DND-41 (cell line): Measurements from ENCODE around the gene MYLIP.

Experiments
- ATAC-seq: fragments of 200-7000 bp; cut with Tn5 transposase; 3 replicates; pipeline ENCODE4 v1.9.1; 2021; ENCODE audit warnings: low read depth; ENCODE audit not compliant: insufficient read depth
- DNase-seq: peaks from one replicate; pipeline ENCODE4 v3.0.0-alpha.2; 2020
- H2AFZ ChIP-seq: 2 replicates; pipeline ENCODE4 v1.6.0; 2012; ENCODE audit warnings: low read depth, low read length
- H3K27ac ChIP-seq: 2 replicates; pipeline ENCODE4 v1.5.1; 2012; ENCODE audit warnings: low read length, inconsistent platforms
- H3K27me3 ChIP-seq: fragments of 200-600 bp; sonication (generic); 2 replicates; pipeline ENCODE4 v1.6.0; 2012; ENCODE audit warnings: low read length, mild to moderate bottlenecking, inconsistent platforms; ENCODE audit not compliant: insufficient read depth, poor library complexity
- H3K36me3 ChIP-seq: 2 replicates; pipeline ENCODE4 v1.5.1; 2012; ENCODE audit warnings: low read length, inconsistent platforms; ENCODE audit not compliant: insufficient read depth
- H3K4me1 ChIP-seq: 2 replicates; pipeline ENCODE4 v1.5.1; 2012; ENCODE audit warnings: mild to moderate bottlenecking, low read length; ENCODE audit not compliant: insufficient read depth
- H3K4me2 ChIP-seq: 2 replicates; pipeline ENCODE4 v1.6.0; 2012; ENCODE audit warnings: mild to moderate bottlenecking, moderate library complexity, low read length, inconsistent platforms; ENCODE audit not compliant: insufficient read depth
- H3K4me3 ChIP-seq, 2 experiments: fragments of 200-600 bp in 1 of 2; shearing (Covaris generic) in 1 of 2; 2 replicates each; pipeline ENCODE4 v1.5.1; 2012 to 2016; ENCODE audit warnings: inconsistent platforms in 2 of 2, low read length in 2 of 2, mild to moderate bottlenecking in 2 of 2, low read depth in 1 of 2, moderate library complexity in 1 of 2
- H3K79me2 ChIP-seq: 2 replicates; pipeline ENCODE4 v1.6.0; 2012; ENCODE audit warnings: low read length, inconsistent platforms; ENCODE audit not compliant: insufficient read depth
- H3K9ac ChIP-seq: 2 replicates; pipeline ENCODE4 v1.6.0; 2012; ENCODE audit warnings: low read depth, mild to moderate bottlenecking, inconsistent platforms, low read length, moderate library complexity
- H3K9me3 ChIP-seq: 2 replicates; pipeline ENCODE4 v1.5.1; 2012; ENCODE audit warnings: low read length, moderate library complexity, mild to moderate bottlenecking, inconsistent platforms; ENCODE audit not compliant: insufficient read depth, severe bottlenecking
- H4K20me1 ChIP-seq: 2 replicates; pipeline ENCODE4 v1.6.0; 2012; ENCODE audit warnings: low read length; ENCODE audit not compliant: insufficient read depth
- CTCF ChIP-seq: IDR thresholded peaks from 2 replicates; pipeline ENCODE4 v1.5.1; 2012; ENCODE audit warnings: borderline replicate concordance, low read length, moderate library complexity, mild to moderate bottlenecking; ENCODE audit not compliant: poor library complexity, severe bottlenecking; ENCODE audit errors: extremely low read depth
- EZH2 ChIP-seq: IDR thresholded peaks from 3 replicates; pipeline ENCODE4 v1.6.1; 2012; ENCODE audit warnings: borderline replicate concordance, low read depth, mild to moderate bottlenecking, moderate library complexity, low read length, inconsistent platforms; ENCODE audit not compliant: severe bottlenecking

The MYLIP gene

GRCh38 chr6:16178351-16178750 is 49.5 kb downstream of the MYLIP start:
- Histone ChIP-seq H3K9ac (no peak overlapping the region), H3K9me3 (peaks cover 8% of the 10 kb centered on the region), H3K4me3 (no peak overlapping the region), H3K27me3 (no peaks in the 10 kb centered on the region), H4K20me1 (no peaks in the 10 kb centered on the region), H3K4me1 (peaks cover 6% of the 10 kb centered on the region), H3K79me2 (no peaks in the 10 kb centered on the region), H3K4me2 (no peak overlapping the region), H2AFZ (no peak overlapping the region), H3K36me3 (no peaks in the 10 kb centered on the region), H3K27ac (no peak overlapping the region)
- ATAC-seq (no peak), DNase-seq (no peak)
- TF ChIP-seq CTCF, result no peak
- TF ChIP-seq EZH2, result no peak

- Histone ChIP-seq H3K9ac (no peak overlapping the region), H3K9me3 (peaks cover 8% of the 10 kb centered on the region), H3K27me3 (no peaks in the 10 kb centered on the region), H3K4me2 (no peak overlapping the region), H3K79me2 (no peaks in the 10 kb centered on the region), H3K4me1 (peaks cover 6% of the 10 kb centered on the region), H2AFZ (no peak overlapping the region), H3K4me3 (no peak overlapping the region), H4K20me1 (no peaks in the 10 kb centered on the region), H3K27ac (no peak overlapping the region), H3K36me3 (no peaks in the 10 kb centered on the region)
- TF ChIP-seq EZH2 (no peak), CTCF (no peak)
- no peak for DNase-seq
- no peak for ATAC-seq
Measured at GRCh38 chr6:16179063-16179462, 50.2 kb downstream of the MYLIP start.

DNA sequence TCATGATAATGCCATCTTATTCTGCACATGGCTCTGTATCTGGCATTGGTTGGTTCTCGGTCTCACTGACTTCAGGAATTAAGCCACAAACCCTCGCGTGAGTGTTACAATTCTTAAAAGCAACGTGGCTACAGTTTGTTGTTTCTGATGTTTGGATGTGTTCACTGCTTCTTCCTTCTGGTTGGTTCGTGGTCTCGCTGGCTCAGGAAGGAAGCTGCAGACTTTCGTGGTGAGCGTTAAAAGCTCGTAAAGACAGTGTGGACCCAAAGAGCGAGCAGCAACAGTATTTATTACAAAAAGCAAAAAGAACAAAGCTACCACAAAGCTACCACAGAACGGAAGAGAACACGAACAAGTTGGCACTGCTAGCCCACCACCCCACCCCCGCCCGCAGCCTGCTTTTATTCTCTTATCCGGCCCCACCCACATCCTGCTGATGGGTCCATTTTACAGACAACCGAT is 51.1 kb downstream of the MYLIP start:
- no peak for TF ChIP-seq CTCF
- TF ChIP-seq EZH2, result no peak
- Histone ChIP-seq H3K9ac (no peak overlapping the region), H3K27ac (no peak overlapping the region)

More for the DNA sequence above, 51.1 kb downstream of the MYLIP start:
- no peak overlapping the region for H2AFZ ChIP-seq
- no peaks in the 10 kb centered on the region for H4K20me1 ChIP-seq
- peak; percentile 55 for DNase-seq
- no peaks in the 10 kb centered on the region for H3K27me3 ChIP-seq
- H3K79me2 ChIP-seq, result no peaks in the 10 kb centered on the region
- no peaks in the 10 kb centered on the region for H3K36me3 ChIP-seq
- peak; percentile 89 for ATAC-seq
- H3K4me3 ChIP-seq, result no peak overlapping the region
- H3K4me2 ChIP-seq, result no peak overlapping the region
- peaks cover 8% of the 10 kb centered on the region for H3K9me3 ChIP-seq
- peaks cover 6% of the 10 kb centered on the region for H3K4me1 ChIP-seq
